Small intestine (tissue), 7 donors: Measurements from ENCODE around the gene QPCT. TPM values are rescaled to one million over a fixed set of nuclear protein-coding genes. Genes with fewer than 3 reads are reported as not detected.

Experiments
- DNase-seq, 2 donors: peaks; one replicate each; pipeline versions ENCODE4 v3.0.0 to v3.0.0-alpha.2; 2013
- FAIRE-seq: peaks from 2 replicates; lab custom pipeline; 2012; peaks lifted over from hg19 to GRCh38; lab: Jason Lieb, UNC
- H3K27ac ChIP-seq, 3 donors: one replicate each; pipeline ENCODE4 v1.5.1; 2013; ENCODE audit warnings: low read length in 2 of 3, mild to moderate bottlenecking in 2 of 3, control low read depth in 1 of 3, inconsistent platforms in 1 of 3, low read depth in 1 of 3, moderate library complexity in 1 of 3
- H3K27me3 ChIP-seq, 3 donors: one replicate each; pipeline ENCODE4 v1.6.1; 2013; ENCODE audit warnings: low read length in 3 of 3, inconsistent platforms in 1 of 3; ENCODE audit not compliant: control insufficient read depth in 3 of 3, insufficient read depth in 3 of 3
- H3K36me3 ChIP-seq, 3 donors: one replicate each; pipeline ENCODE4 v1.6.1; 2013; ENCODE audit warnings: low read length in 3 of 3, inconsistent platforms in 1 of 3, low read depth in 1 of 3, mild to moderate bottlenecking in 1 of 3, moderate library complexity in 1 of 3; ENCODE audit not compliant: control insufficient read depth in 3 of 3, insufficient read depth in 2 of 3
- H3K4me1 ChIP-seq, 3 donors: one replicate each; pipeline ENCODE4 v1.6.1; 2013; ENCODE audit warnings: low read length in 2 of 3, inconsistent platforms in 1 of 3, low read depth in 1 of 3, mild to moderate bottlenecking in 1 of 3, moderate library complexity in 1 of 3; ENCODE audit not compliant: control insufficient read depth in 3 of 3, insufficient read depth in 2 of 3
- H3K4me3 ChIP-seq, 3 donors: one replicate each; pipeline ENCODE4 v1.5.1; 2013; ENCODE audit warnings: low read length in 3 of 3, control low read depth in 1 of 3, inconsistent platforms in 1 of 3, low read depth in 1 of 3, mild to moderate bottlenecking in 1 of 3, moderate library complexity in 1 of 3
- H3K9me3 ChIP-seq, 2 donors: one replicate each; pipeline ENCODE4 v1.6.1; 2013; ENCODE audit warnings: low read depth in 1 of 2, low read length in 1 of 2; ENCODE audit not compliant: control insufficient read depth in 2 of 2, insufficient read depth in 1 of 2
- WGBS, 3 donors: extraction: QIAGEN DNeasy Blood & Tissue Kit; methylation state at CpG; one replicate each; pipeline ENCODE4 v1.1.7; 2013; 5-methylcytosine and 5-hydroxymethylcytosine counted together
- polyA plus RNA-seq, 4 donors: library from polyadenylated mRNA; stranded (reverse) in 3 of 4; unstranded in 1 of 4; fragments of 200-250 nt in 3 of 4; fragments of 120-200 nt in 1 of 4; gene quantifications; one replicate each; pipeline versions ENCODE4 v1.2.1 to v1.2.3, GENCODE V29; 2013
- donor health status: healthy with polysubstance abuse.
- donor health status: control.
- donor health status: control.
- donor health status: Bipolar disorder and iron deficiency.
- donor health status: healthy.

QPCT gene
- polyA plus RNA-seq, 4 donors: 0.67 to 10.1 (median 2.3) TPM

- peaks cover 0 to 2% (median 0%) of the 10 kb centered on the region in 3 donors for H3K36me3 ChIP-seq
- WGBS, 3 donors: 69 to 81% (median 74%) methylated on average over 4 of the region's 4 CpGs
- DNase-seq (no peak), FAIRE-seq (no peak)
- no peaks in the 10 kb centered on the region for H3K27me3 ChIP-seq
- H3K9me3 ChIP-seq: no peaks in the 10 kb centered on the region
- H3K4me1 ChIP-seq: peaks cover 3 to 6% (median 5%) of the 10 kb centered on the region in 3 donors
- H3K4me3 ChIP-seq: no peak overlapping the region
- no peak overlapping the region for H3K27ac ChIP-seq
Measured at GRCh38 chr2:37321029-37321682, 23.3 kb upstream of the QPCT start.

GRCh38 chr2:37322368-37322767, 22.1 kb upstream of the QPCT start:
- Histone ChIP-seq H3K9me3 (no peaks in the 10 kb centered on the region), H3K27me3 (no peaks in the 10 kb centered on the region), H3K4me3 (no peak overlapping the region), H3K36me3 (peaks cover 0 to 2% (median 0%) of the 10 kb centered on the region in 3 donors), H3K27ac (no peak overlapping the region), H3K4me1 (peaks cover 3 to 6% (median 5%) of the 10 kb centered on the region in 3 donors)
- FAIRE-seq (no peak), DNase-seq (no peak)

GRCh38 chr2:37323176-37323780, 21.2 kb upstream of the QPCT start:
- DNase-seq: no peak

GRCh38 chr2:37323781-37324535, 20.5 kb upstream of the QPCT start:
- FAIRE-seq (no peak), DNase-seq (peak; percentile 48 to 68)
- no peaks in the 10 kb centered on the region for H3K36me3 ChIP-seq
- H3K9me3 ChIP-seq: no peaks in the 10 kb centered on the region
- peak overlapping the region; percentile 47 to 65 (median 64) for H3K27ac ChIP-seq
- no peaks in the 10 kb centered on the region for H3K27me3 ChIP-seq
- 1 to 3% (median 1%) methylated on average over 32 to 61 of the region's 61 CpGs for WGBS, 3 donors
- peaks cover 3 to 6% (median 5%) of the 10 kb centered on the region in 3 donors for H3K4me1 ChIP-seq
- H3K4me3 ChIP-seq: peak overlapping the region; percentile 65 to 87 (median 73)

More at GRCh38 chr2:37323176-37323780, 21.2 kb upstream of the QPCT start:
- FAIRE-seq: no peak
- peak overlapping the region in 2 of 3 donors; percentile 65 to 87 for H3K4me3 ChIP-seq
- no peaks in the 10 kb centered on the region for H3K27me3 ChIP-seq
- peak overlapping the region; percentile 4 to 65 (median 64) for H3K27ac ChIP-seq
- H3K9me3 ChIP-seq: no peaks in the 10 kb centered on the region
- 12 to 19% (median 14%) methylated on average over 13 of the region's 13 CpGs for WGBS, 3 donors
- H3K4me1 ChIP-seq: peaks cover 3 to 6% (median 5%) of the 10 kb centered on the region in 3 donors
- no peaks in the 10 kb centered on the region for H3K36me3 ChIP-seq

GRCh38 chr2:37324536-37324785, 20.0 kb upstream of the QPCT start:
- DNase-seq (no peak), FAIRE-seq (no peak)
- Histone ChIP-seq H3K27me3 (no peaks in the 10 kb centered on the region), H3K27ac (peak overlapping the region; percentile 47 to 93 (median 62)), H3K36me3 (no peaks in the 10 kb centered on the region), H3K4me3 (peak overlapping the region; percentile 65 to 87 (median 73)), H3K4me1 (peaks cover 3 to 6% (median 5%) of the 10 kb centered on the region in 3 donors), H3K9me3 (no peaks in the 10 kb centered on the region)
- 0 to 1% (median 0%) methylated on average over 18 to 33 of the region's 33 CpGs for WGBS, 3 donors

GRCh38 chr2:37324786-37325624, 19.4 kb upstream of the QPCT start, which contains the start of gene PRKD3:
Gene PRKD3, minus strand, starts transcription at chr2:37324833. Its CDS starts 8,309 bp downstream, at chr2:37316524.
- Histone ChIP-seq H3K4me1 (peaks cover 3 to 6% (median 5%) of the 10 kb centered on the region in 3 donors), H3K27me3 (no peaks in the 10 kb centered on the region), H3K4me3 (peak within 1 kb of the TSS; percentile 65 to 87 (median 73)), H3K27ac (peak within 1 kb of the TSS; percentile 64 to 93 (median 75)), H3K36me3 (no peaks in the 10 kb centered on the region), H3K9me3 (no peaks in the 10 kb centered on the region)
- DNase-seq (peak; percentile 65 to 84), FAIRE-seq (no peak)
- 1% methylated on average over 61 to 79 of the region's 79 CpGs for WGBS, 3 donors

GRCh38 chr2:37325625-37326071, 18.8 kb upstream of the QPCT start:
- DNase-seq: peak in 1 of 2 donors; percentile 32
- no peaks in the 10 kb centered on the region for H3K27me3 ChIP-seq
- H3K4me1 ChIP-seq: peaks cover 3 to 6% (median 5%) of the 10 kb centered on the region in 3 donors
- H3K4me3 ChIP-seq: peak overlapping the region in 2 of 3 donors; percentile 65 to 87
- peak overlapping the region in 1 of 3 donors; percentile 89 for H3K27ac ChIP-seq
- no peak for FAIRE-seq
- H3K9me3 ChIP-seq: no peaks in the 10 kb centered on the region
- WGBS, 3 donors: 49 to 73% (median 66%) methylated on average over 12 of the region's 12 CpGs
- no peaks in the 10 kb centered on the region for H3K36me3 ChIP-seq
